H1 (cell line): Measurements from ENCODE around the gene CSNK2A3. TPM values are rescaled to one million over a fixed set of nuclear protein-coding genes. Genes with fewer than 3 reads are reported as not detected.

Source experiments
- CTCF ChIA-PET: fragments of 300-600 bp; sonication (Branson Sonifier 250); formaldehyde crosslinking; loops from one replicate; lab custom pipeline; 2021; ENCODE audit not compliant: partially characterized antibody; lab: Charles Lee
- POLR2A ChIA-PET: fragments of 300-600 bp; sonication (Branson Sonifier 250); formaldehyde crosslinking; loops from one replicate; lab custom pipeline; 2021; ENCODE audit warnings: inconsistent platforms; ENCODE audit not compliant: partially characterized antibody; lab: Charles Lee
- DNase-seq, 2 experiments: peaks; one replicate each; pipeline versions ENCODE4 v3.0.0 to v3.0.0-alpha.2; 2010 to 2022; ENCODE audit warnings: low spot score in 2 of 2, low read depth in 1 of 2, mixed read lengths in 1 of 2
- FAIRE-seq: peaks from 2 replicates; lab custom pipeline; 2011; peaks lifted over from hg19 to GRCh38; lab: Jason Lieb, UNC
- H2AFZ ChIP-seq: 2 replicates; pipeline ENCODE4 v1.8.1; 2012; ENCODE audit warnings: low read length, inconsistent platforms
- H2AK5ac ChIP-seq: 2 replicates; pipeline ENCODE4 v1.6.1; 2013; ENCODE audit warnings: low read depth, low read length
- H2BK120ac ChIP-seq: replicated peaks from 2 replicates; pipeline ENCODE3; 2013; ENCODE audit warnings: low read depth, low read length, inconsistent platforms
- H2BK12ac ChIP-seq: 2 replicates; pipeline ENCODE4 v1.6.1; 2013; ENCODE audit warnings: low read depth, low read length
- H2BK15ac ChIP-seq: 2 replicates; pipeline ENCODE4 v1.6.1; 2013; ENCODE audit warnings: low read length
- H2BK20ac ChIP-seq: 2 replicates; pipeline ENCODE4 v1.6.1; 2013; ENCODE audit warnings: low read length
- H2BK5ac ChIP-seq: 2 replicates; pipeline ENCODE4 v1.6.1; 2013; ENCODE audit warnings: low read depth, low read length
- H3K14ac ChIP-seq: 2 replicates; pipeline ENCODE4 v1.6.1; 2013; ENCODE audit warnings: inconsistent platforms; ENCODE audit not compliant: insufficient read length
- H3K18ac ChIP-seq: 2 replicates; pipeline ENCODE4 v1.6.1; 2013; ENCODE audit warnings: low read length; ENCODE audit errors: extremely low read depth
- H3K23ac ChIP-seq: 2 replicates; pipeline ENCODE4 v1.6.1; 2013; ENCODE audit warnings: inconsistent platforms; ENCODE audit not compliant: insufficient read length
- H3K23me2 ChIP-seq: 2 replicates; pipeline ENCODE4 v1.6.1; 2013; ENCODE audit warnings: low read depth, low read length
- H3K27ac ChIP-seq: 2 replicates; pipeline ENCODE4 v1.6.1; 2011; ENCODE audit warnings: low read depth, low read length, inconsistent platforms
- H3K27me3 ChIP-seq, 4 experiments: replicated peaks in 1 of 4; 1 replicate in 1 of 4; 2 replicates in 3 of 4; pipeline versions ENCODE4 v1.6.1 to v1.8.1; 2011 to 2013; ENCODE audit warnings: low read length in 3 of 4, mild to moderate bottlenecking in 3 of 4, inconsistent platforms in 2 of 4, mixed read lengths in 2 of 4, moderate library complexity in 1 of 4; ENCODE audit not compliant: control insufficient read depth in 3 of 4, insufficient read depth in 3 of 4; ENCODE audit errors: extremely low read depth in 1 of 4
- H3K36me3 ChIP-seq, 4 experiments: 2 replicates each; pipeline versions ENCODE4 v1.6.1 to v1.8.1; 2011 to 2013; ENCODE audit warnings: mild to moderate bottlenecking in 4 of 4, low read length in 3 of 4, moderate library complexity in 2 of 4, control low read depth in 1 of 4, inconsistent platforms in 1 of 4; ENCODE audit not compliant: insufficient read depth in 4 of 4, control insufficient read depth in 2 of 4
- H3K4ac ChIP-seq: replicated peaks from 2 replicates; pipeline ENCODE3; 2013; ENCODE audit warnings: low read length, low read depth, mixed read lengths, inconsistent platforms; ENCODE audit not compliant: insufficient read length
- H3K4me1 ChIP-seq, 4 experiments: replicated peaks in 1 of 4; 1 replicate in 1 of 4; 2 replicates in 3 of 4; pipeline versions ENCODE4 v1.6.1 to v1.8.1; 2011 to 2013; ENCODE audit warnings: low read length in 3 of 4, inconsistent platforms in 2 of 4, mixed read lengths in 1 of 4; ENCODE audit not compliant: insufficient read depth in 4 of 4, control insufficient read depth in 3 of 4
- H3K4me2 ChIP-seq, 2 experiments: 2 replicates each; pipeline versions ENCODE4 v1.6.1 to v1.8.1; 2011 to 2013; ENCODE audit warnings: low read depth in 2 of 2, low read length in 2 of 2, control low read depth in 1 of 2, inconsistent platforms in 1 of 2, mild to moderate bottlenecking in 1 of 2; ENCODE audit not compliant: insufficient read depth in 1 of 2
- H3K4me3 ChIP-seq, 4 experiments: fragments of 200-600, 300-600 bp in 1 of 4; sonication (generic), shearing (Covaris generic), sonication (Bioruptor Twin) in 1 of 4; 2 replicates each; pipeline versions ENCODE4 v1.5.1 to v1.8.1; 2011 to 2016; ENCODE audit warnings: low read length in 4 of 4, low read depth in 3 of 4, control low read depth in 2 of 4, inconsistent platforms in 2 of 4, mild to moderate bottlenecking in 2 of 4, mixed read lengths in 1 of 4, moderate library complexity in 1 of 4; ENCODE audit not compliant: insufficient read depth in 2 of 4; ENCODE audit errors: extremely low read depth in 1 of 4
- H3K56ac ChIP-seq: replicated peaks from 2 replicates; pipeline ENCODE3; 2013; ENCODE audit warnings: low read depth, mild to moderate bottlenecking, mixed read lengths, low read length, inconsistent platforms; ENCODE audit not compliant: insufficient read length
- H3K79me1 ChIP-seq: 2 replicates; pipeline ENCODE4 v1.6.1; 2013; ENCODE audit warnings: low read depth, low read length, control low read depth
- H3K79me2 ChIP-seq, 2 experiments: 2 replicates each; pipeline versions ENCODE4 v1.6.1 to v1.8.1; 2012 to 2013; ENCODE audit warnings: low read length in 2 of 2, mild to moderate bottlenecking in 2 of 2, inconsistent platforms in 1 of 2; ENCODE audit not compliant: insufficient read depth in 2 of 2, control insufficient read depth in 1 of 2
- H3K9ac ChIP-seq, 4 experiments: replicated peaks in 1 of 4; 1 replicate in 1 of 4; 2 replicates in 3 of 4; pipeline versions ENCODE4 v1.6.1 to v1.8.1; 2011 to 2013; ENCODE audit warnings: low read depth in 3 of 4, low read length in 3 of 4, control low read depth in 2 of 4, mild to moderate bottlenecking in 2 of 4, moderate library complexity in 2 of 4, inconsistent platforms in 1 of 4; ENCODE audit errors: extremely low read depth in 1 of 4
- H3K9me3 ChIP-seq, 2 experiments: 2 replicates each; pipeline versions ENCODE4 v1.6.1 to v1.8.1; 2012 to 2013; ENCODE audit warnings: mild to moderate bottlenecking in 2 of 2, moderate library complexity in 2 of 2, control low read depth in 1 of 2, inconsistent platforms in 1 of 2, low read depth in 1 of 2, low read length in 1 of 2, mixed read lengths in 1 of 2; ENCODE audit not compliant: insufficient read depth in 2 of 2
- H4K20me1 ChIP-seq, 2 experiments: replicated peaks in 1 of 2; 2 replicates each; pipeline versions ENCODE3 to v1.8.1; 2011 to 2013; ENCODE audit warnings: inconsistent platforms in 2 of 2, low read length in 2 of 2, mild to moderate bottlenecking in 1 of 2; ENCODE audit not compliant: insufficient read depth in 2 of 2, control insufficient read depth in 1 of 2
- H4K5ac ChIP-seq: 2 replicates; pipeline ENCODE4 v1.6.1; 2013; ENCODE audit warnings: low read length, low read depth, mixed read lengths, inconsistent platforms; ENCODE audit not compliant: insufficient read length
- H4K8ac ChIP-seq: 2 replicates; pipeline ENCODE4 v1.8.0; 2013; ENCODE audit warnings: mild to moderate bottlenecking, moderate library complexity, low read length, inconsistent platforms; ENCODE audit not compliant: insufficient read depth; ENCODE audit errors: extremely low read depth
- H4K91ac ChIP-seq: replicated peaks from 2 replicates; pipeline ENCODE3; 2013; ENCODE audit warnings: low read length, mixed read lengths, inconsistent platforms; ENCODE audit not compliant: insufficient read length
- CHD1 ChIP-seq: IDR thresholded peaks from 2 replicates; pipeline ENCODE4 v1.6.1; 2012; ENCODE audit warnings: low read depth, low read length, improper control_type of control experiment
- NRF1 ChIP-seq: IDR thresholded peaks from 2 replicates; pipeline ENCODE4 v1.6.1; 2011; ENCODE audit warnings: mild to moderate bottlenecking, low read depth, low read length, improper control_type of control experiment
- POLR2A ChIP-seq, 2 experiments: IDR thresholded peaks; 1 replicate in 1 of 2; 2 replicates in 1 of 2; pipeline ENCODE4 v1.6.1; 2011; ENCODE audit warnings: low read depth in 2 of 2, low read length in 2 of 2, mild to moderate bottlenecking in 2 of 2; ENCODE audit errors: control extremely low read depth in 1 of 2
- RXRA ChIP-seq: IDR thresholded peaks from 2 replicates; pipeline ENCODE4 v1.6.1; 2011; ENCODE audit warnings: low read depth, mild to moderate bottlenecking, low read length, moderate library complexity; ENCODE audit not compliant: insufficient read depth
- WGBS, 2 experiments: shearing (Covaris generic) in 1 of 2; methylation state at CpG; one replicate each; pipeline versions ENCODE4 v1.1.6 to v1.1.7; 2013 to 2015; ENCODE audit warnings: low lambda C conversion rate in 2 of 2, mixed read lengths in 2 of 2, inconsistent platforms in 1 of 2, low coverage in 1 of 2, missing lambda C conversion rate in 1 of 2; ENCODE audit not compliant: insufficient replicate concordance in 2 of 2, insufficient coverage in 1 of 2, insufficient read length in 1 of 2; ENCODE audit errors: extremely low coverage in 1 of 2, missing lambda C conversion rate in 1 of 2; 5-methylcytosine and 5-hydroxymethylcytosine counted together
- polyA plus RNA-seq, 7 experiments: library from polyadenylated mRNA; depleted of rRNA in 3 of 7; stranded (reverse) in 5 of 7; unstranded in 2 of 7; fragments of >200 nt in 5 of 7; fragments of 200-250 nt in 2 of 7; gene quantifications; 1 replicate in 5 of 7; 2 replicates in 1 of 7; 4 replicates in 1 of 7; pipeline versions ENCODE4 v1.2.1 to v1.2.3, GENCODE V29; 2011 to 2013; ENCODE audit warnings: missing spikeins in 2 of 7, mixed read lengths in 2 of 7
- total RNA-seq: library from RNA; stranded (reverse); fragmentation: NEBNext Ultra II Directional; extraction: Animal tissue kit (Norgen Biotek cat#: 25700); gene quantifications from 2 replicates; pipeline ENCODE4 v1.2.1, GENCODE V29; 2021

CSNK2A3 gene
- total and polyA plus RNA-seq, 2 of the 8 experiments (the other 6 are each of a cell fraction or from before 2014, with no cell fraction given), result 0.69 to 1.0 TPM

DNA sequence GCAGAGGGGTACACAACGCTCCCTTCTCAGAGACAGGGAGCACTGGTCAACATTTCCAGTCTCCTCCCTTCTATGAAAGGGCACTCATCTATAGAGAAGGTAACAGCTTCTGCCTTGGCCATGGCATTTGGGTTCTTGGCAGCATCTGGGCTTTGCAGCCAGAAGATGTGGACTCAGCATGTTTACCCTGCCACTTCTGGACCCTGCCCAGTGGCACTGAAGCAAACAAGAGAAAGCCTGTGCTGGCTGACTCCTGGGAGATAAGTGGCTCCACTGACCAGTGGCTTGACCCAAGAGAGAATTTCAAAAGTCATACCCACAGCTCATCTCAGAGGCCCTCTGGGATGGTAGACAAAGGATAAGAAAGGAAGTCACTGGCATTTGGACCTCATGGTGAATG is 8.0 kb downstream of the CSNK2A3 start:
- Histone ChIP-seq H4K8ac (no peak overlapping the region), H3K4ac (no peak overlapping the region), H3K27ac (no peak overlapping the region), H2BK5ac (no peak overlapping the region), H3K14ac (no peak overlapping the region), H3K79me1 (no peaks in the 10 kb centered on the region), H2AFZ (no peak overlapping the region), H2BK20ac (no peak overlapping the region), H3K4me1 (no peaks in the 10 kb centered on the region), H3K9ac (no peak overlapping the region), H2BK12ac (no peak overlapping the region), H3K23me2 (no peaks in the 10 kb centered on the region), H3K36me3 (no peaks in the 10 kb centered on the region), H3K18ac (no peak overlapping the region), H2BK120ac (no peak overlapping the region), H4K5ac (no peak overlapping the region), H2BK15ac (no peak overlapping the region), H3K4me3 (no peak overlapping the region), H3K4me2 (no peak overlapping the region), H3K23ac (no peak overlapping the region), H4K91ac (no peak overlapping the region), H3K56ac (no peak overlapping the region), H2AK5ac (no peak overlapping the region), H3K9me3 (no peaks in the 10 kb centered on the region), H4K20me1 (no peaks in the 10 kb centered on the region), H3K79me2 (no peaks in the 10 kb centered on the region), H3K27me3 (no peaks in the 10 kb centered on the region)
- DNase-seq (no peak), FAIRE-seq (no peak)
- POLR2A ChIA-PET, result no interaction called here
- 90% methylated on average over 1 of the region's 1 CpG; no CpG with 5 or more reads in 1 of the 2 experiments for WGBS, 2 experiments
- CTCF ChIA-PET, result interaction anchor here (1.1 to 2.1 kb wide), 4 partner anchors 9 to 442 kb away, joined by 3 to 6 read pairs (median 4); no protein-coding TSS in a partner anchor
- TF ChIP-seq RXRA, result no peak
- no peak for TF ChIP-seq POLR2A (IDR thresholded peaks at IDR 0.05; ENCODE audit: control extremely low read depth in 1 of 2, low read depth in 2 of 2, low read length in 2 of 2)
- TF ChIP-seq NRF1, result no peak
- no peak for TF ChIP-seq CHD1
